Loucy (cell line): ENCODE data around the gene MED20.

ENCODE experiments used
- H2AFZ ChIP-seq: fragments of 200-600 bp; sonication (generic); 2 replicates; pipeline ENCODE4 v1.6.0; 2016; ENCODE audit warnings: antibody characterized with exemption, mild to moderate bottlenecking, low read length, moderate library complexity
- H3F3A ChIP-seq: fragments of 200-600 bp; 2 replicates; pipeline ENCODE4 v1.6.0; 2016; ENCODE audit warnings: antibody characterized with exemption, low read depth, mild to moderate bottlenecking
- H3K27me3 ChIP-seq: fragments of 200-600 bp; sonication (generic); 2 replicates; pipeline ENCODE4 v1.6.1; 2014; ENCODE audit warnings: low read length, mild to moderate bottlenecking; ENCODE audit not compliant: insufficient read depth, poor library complexity, severe bottlenecking
- H3K36me3 ChIP-seq: fragments of 200-600 bp; sonication (generic); 2 replicates; pipeline ENCODE4 v1.6.1; 2016; ENCODE audit warnings: low read length; ENCODE audit not compliant: insufficient read depth
- H3K4me1 ChIP-seq: fragments of 200-600 bp; sonication (generic); 2 replicates; pipeline ENCODE4 v1.5.1; 2014; ENCODE audit warnings: low read length, mild to moderate bottlenecking; ENCODE audit not compliant: insufficient read depth, poor library complexity, severe bottlenecking
- H3K4me2 ChIP-seq: fragments of 200-600 bp; sonication (generic); 2 replicates; pipeline ENCODE4 v1.6.0; 2014; ENCODE audit warnings: antibody characterized with exemption, low read length, low read depth, mild to moderate bottlenecking; ENCODE audit not compliant: poor library complexity, severe bottlenecking
- H3K4me3 ChIP-seq: fragments of 200-600 bp; sonication (generic); 2 replicates; pipeline ENCODE4 v1.5.1; 2014; ENCODE audit warnings: low read length, mild to moderate bottlenecking, mixed read lengths; ENCODE audit not compliant: poor library complexity, severe bottlenecking
- H3K79me2 ChIP-seq: fragments of 200-600 bp; sonication (generic); 2 replicates; pipeline ENCODE4 v1.6.1; 2014; ENCODE audit warnings: low read length; ENCODE audit not compliant: insufficient read depth
- H3K9ac ChIP-seq: fragments of 200-600 bp; sonication (generic); 2 replicates; pipeline ENCODE4 v1.6.0; 2014; ENCODE audit warnings: mild to moderate bottlenecking, low read depth, low read length, moderate library complexity; ENCODE audit not compliant: poor library complexity, severe bottlenecking
- H3K9me2 ChIP-seq: fragments of 200-600 bp; sonication (generic); replicated peaks from 2 replicates; pipeline ENCODE4 v1.6.1; 2016; ENCODE audit warnings: low read depth, low read length, mixed read lengths
- H3K9me3 ChIP-seq: fragments of 200-600 bp; sonication (generic); 2 replicates; pipeline ENCODE4 v1.6.1; 2014; ENCODE audit warnings: mild to moderate bottlenecking, antibody characterized with exemption, low read length, low read depth; ENCODE audit not compliant: insufficient read depth
- H4K20me1 ChIP-seq: fragments of 200-600 bp; sonication (generic); 2 replicates; pipeline ENCODE4 v1.6.0; 2014; ENCODE audit warnings: antibody characterized with exemption, low read length, mild to moderate bottlenecking; ENCODE audit not compliant: insufficient read depth, poor library complexity, severe bottlenecking
- CTCF ChIP-seq: fragments of 200-600 bp; sonication (generic); conservative IDR thresholded peaks from 2 replicates; pipeline ENCODE4 v1.5.1; 2014; ENCODE audit warnings: mild to moderate bottlenecking, antibody characterized with exemption, low read length
- EZH2phosphoT487 ChIP-seq: fragments of 200-600 bp; IDR thresholded peaks from 2 replicates; pipeline ENCODE4 v1.6.1; 2018; ENCODE audit warnings: antibody characterized with exemption, mild to moderate bottlenecking, moderate library complexity, borderline replicate concordance

The MED20 gene

GRCh38 chr6:41939848-41940758 is 19.2 kb upstream of the MED20 start:
- Histone ChIP-seq H3K36me3 (peaks cover 20% of the 10 kb centered on the region), H3K4me1 (peaks cover 46% of the 10 kb centered on the region), H3K27me3 (peaks cover 6% of the 10 kb centered on the region), H3K4me2 (peak overlapping the region; percentile 98), H3K9me3 (no peaks in the 10 kb centered on the region), H3K79me2 (peaks cover 62% of the 10 kb centered on the region), H2AFZ (no peak overlapping the region), H3K4me3 (peak overlapping the region; percentile 83), H3K9ac (peak overlapping the region; percentile 98), H3K9me2 (no peaks in the 10 kb centered on the region), H4K20me1 (peaks cover 52% of the 10 kb centered on the region), H3F3A (peaks cover 17% of the 10 kb centered on the region; the same call in 1 of the 2 replicates)
- TF ChIP-seq CTCF (no peak), EZH2phosphoT487 (no peak)

GRCh38 chr6:41939176-41939847 is 18.4 kb upstream of the MED20 start:
- Histone ChIP-seq H4K20me1 (peaks cover 60% of the 10 kb centered on the region), H3K79me2 (peaks cover 70% of the 10 kb centered on the region), H2AFZ (no peak overlapping the region), H3K9me2 (no peaks in the 10 kb centered on the region), H3K36me3 (peaks cover 28% of the 10 kb centered on the region), H3K4me3 (peak overlapping the region; percentile 83), H3K9me3 (no peaks in the 10 kb centered on the region), H3F3A (peaks cover 24% of the 10 kb centered on the region; the same call in 1 of the 2 replicates), H3K4me2 (peak overlapping the region; percentile 98), H3K4me1 (peaks cover 54% of the 10 kb centered on the region), H3K27me3 (peaks cover 6% of the 10 kb centered on the region), H3K9ac (peak overlapping the region; percentile 98)
- TF ChIP-seq CTCF (no peak), EZH2phosphoT487 (no peak)

- H3K4me1 ChIP-seq, result peaks cover 55% of the 10 kb centered on the region
- no peak for TF ChIP-seq EZH2phosphoT487
- no peak for TF ChIP-seq CTCF
- H3F3A ChIP-seq, result peaks cover 24% of the 10 kb centered on the region; the same call in 1 of the 2 replicates
- H3K9me3 ChIP-seq, result no peaks in the 10 kb centered on the region
- H2AFZ ChIP-seq, result no peak overlapping the region
- no peaks in the 10 kb centered on the region for H3K9me2 ChIP-seq
- H3K27me3 ChIP-seq, result peaks cover 6% of the 10 kb centered on the region
- peak overlapping the region; percentile 98 for H3K4me2 ChIP-seq
- peak overlapping the region; percentile 98 for H3K9ac ChIP-seq
- peaks cover 62% of the 10 kb centered on the region for H4K20me1 ChIP-seq
- peak overlapping the region; percentile 83 for H3K4me3 ChIP-seq
- peaks cover 33% of the 10 kb centered on the region for H3K36me3 ChIP-seq
- peaks cover 74% of the 10 kb centered on the region for H3K79me2 ChIP-seq
Observed at GRCh38 chr6:41938590-41939175, 17.7 kb upstream of the MED20 start.
